K562 (cell line): ENCODE data around the gene TNFSF11. TPM values are rescaled to one million over a fixed set of nuclear protein-coding genes. Genes with fewer than 3 reads are reported as not detected.

Experiments
- ATAC-seq: fragments of 200-7000 bp; cut with Tn5 transposase; 3 replicates; pipeline ENCODE4 v1.9.1; 2020; ENCODE audit warnings: moderate library complexity
- BruUV-seq: library from RNA; stranded (reverse); fragments of 400-500 nt; replicated peaks from 2 replicates; lab custom pipeline; 2021; lab: Mats Ljungman, UMichigan
- CTCF ChIA-PET: fragments of 300-600 bp; formaldehyde crosslinking; extraction: SDS; loops from one replicate; lab custom pipeline; 2021; ENCODE audit warnings: low intra/inter-chr PET ratio; lab: Yijun Ruan, JAX
- POLR2A ChIA-PET: fragments of 300-600, 350-650 bp; sonication (Branson Sonifier 250); formaldehyde crosslinking; extraction: SDS; loops from one replicate; lab custom pipeline; 2021; ENCODE audit warnings: antibody characterized with exemption, inconsistent platforms; lab: Yijun Ruan, JAX
- DNase-seq, 4 experiments: peaks; one replicate each; pipeline versions ENCODE4 v3.0.0 to v3.0.0-alpha.2; 2011 to 2018; ENCODE audit warnings: low spot score in 3 of 4, mixed read lengths in 3 of 4; ENCODE audit errors: extremely low read depth in 1 of 4
- FAIRE-seq: peaks from 2 replicates; lab custom pipeline; 2011; peaks lifted over from hg19 to GRCh38; lab: Jason Lieb, UNC
- H2AFZ ChIP-seq: 2 replicates; pipeline ENCODE4 v1.6.0; 2011; ENCODE audit warnings: low read depth, low read length, control low read depth, inconsistent platforms
- H3K27ac ChIP-seq: fragments of 200-600 bp; 3 replicates; pipeline ENCODE4 v1.8.0; 2011; ENCODE audit warnings: low read depth, mild to moderate bottlenecking, control low read depth, inconsistent platforms, low read length, moderate library complexity, mixed read lengths; ENCODE audit errors: extremely low read depth
- H3K27me3 ChIP-seq, 2 experiments: fragments of 300-600 bp in 1 of 2; 2 replicates in 1 of 2; 3 replicates in 1 of 2; pipeline versions ENCODE4 v1.6.0 to v1.8.0; 2011; ENCODE audit warnings: inconsistent platforms in 2 of 2, low read length in 2 of 2, mild to moderate bottlenecking in 1 of 2, mixed read lengths in 1 of 2, moderate library complexity in 1 of 2; ENCODE audit not compliant: control insufficient read depth in 2 of 2, insufficient read depth in 2 of 2
- H3K36me3 ChIP-seq: fragments of 300-600 bp; 3 replicates; pipeline ENCODE4 v1.8.0; 2011; ENCODE audit warnings: mild to moderate bottlenecking, low read length, inconsistent platforms; ENCODE audit not compliant: control insufficient read depth, insufficient read depth
- H3K4me1 ChIP-seq, 2 experiments: fragments of 200-600 bp in 1 of 2; replicated peaks in 1 of 2; 2 replicates in 1 of 2; 3 replicates in 1 of 2; pipeline versions ENCODE4 v1.5.1 to v1.8.0; 2011; ENCODE audit warnings: inconsistent platforms in 2 of 2, low read length in 2 of 2, mild to moderate bottlenecking in 1 of 2, mixed read lengths in 1 of 2, moderate library complexity in 1 of 2; ENCODE audit not compliant: control insufficient read depth in 2 of 2, insufficient read depth in 2 of 2
- H3K4me2 ChIP-seq: 2 replicates; pipeline ENCODE4 v1.6.1; 2011; ENCODE audit warnings: low read length, control low read depth, inconsistent platforms, mixed read lengths; ENCODE audit not compliant: insufficient read depth
- H3K4me3 ChIP-seq: fragments of 200-600 bp; sonication (generic), shearing (Covaris generic); 2 replicates; pipeline ENCODE4 v1.5.1; 2016; ENCODE audit warnings: control low read depth, inconsistent platforms
- H3K79me2 ChIP-seq: fragments of 200-600 bp; 3 replicates; pipeline ENCODE4 v1.8.0; 2011; ENCODE audit warnings: low read length, inconsistent platforms; ENCODE audit not compliant: control insufficient read depth, insufficient read depth
- H3K9ac ChIP-seq, 2 experiments: 2 replicates each; pipeline versions ENCODE4 v1.6.0 to v1.6.1; 2011; ENCODE audit warnings: low read depth in 2 of 2, low read length in 2 of 2, control low read depth in 1 of 2, inconsistent platforms in 1 of 2, mild to moderate bottlenecking in 1 of 2, mixed read lengths in 1 of 2; ENCODE audit not compliant: insufficient read depth in 1 of 2
- H3K9me1 ChIP-seq: one replicate; pipeline ENCODE4 v1.6.0; 2011; ENCODE audit warnings: inconsistent platforms, mild to moderate bottlenecking, low read length, moderate library complexity; ENCODE audit not compliant: control insufficient read depth, insufficient read depth
- H3K9me3 ChIP-seq: replicated peaks from 2 replicates; pipeline ENCODE4 v1.5.1; 2011; ENCODE audit warnings: low read depth, low read length, inconsistent platforms; ENCODE audit not compliant: control insufficient read depth, insufficient read depth
- H4K20me1 ChIP-seq: replicated peaks from 2 replicates; pipeline ENCODE4 v1.6.1; 2011; ENCODE audit warnings: low read length, inconsistent platforms, mixed read lengths; ENCODE audit not compliant: control insufficient read depth, insufficient read depth
- ARID3A ChIP-seq: IDR thresholded peaks from 2 replicates; pipeline ENCODE4 v1.6.1; 2012; ENCODE audit warnings: low read depth, low read length, improper control_type of control experiment, borderline replicate concordance
- DPF2 ChIP-seq: fragments of 450-650 bp; IDR thresholded peaks from 2 replicates; pipeline ENCODE4 v1.6.1; 2016
- LEF1 ChIP-seq: fragments of 450-650 bp; IDR thresholded peaks from 2 replicates; pipeline ENCODE4 v1.6.1; 2016; ENCODE audit warnings: mild to moderate bottlenecking
- NFXL1 ChIP-seq: fragments of 450-650 bp; formaldehyde crosslinking; IDR thresholded peaks from 2 replicates; pipeline ENCODE4 v1.4.0; 2021; ENCODE audit warnings: mild to moderate bottlenecking
- POLR2B ChIP-seq: fragments of 450-650 bp; IDR thresholded peaks from 2 replicates; pipeline ENCODE4 v1.6.1; 2018; ENCODE audit warnings: low read depth; ENCODE audit not compliant: partially characterized antibody
- POLR2H ChIP-seq: IDR thresholded peaks from 2 replicates; pipeline ENCODE4 v1.6.1; 2016; ENCODE audit warnings: missing genetic modification characterization, low read depth, mild to moderate bottlenecking, control low read depth, missing compliant biosample characterization, moderate library complexity
- RBM34 ChIP-seq: fragments of 200-400 bp; formaldehyde crosslinking; IDR thresholded peaks from 2 replicates; pipeline ENCODE4 v1.6.1; 2018; ENCODE audit warnings: low read length, borderline replicate concordance; ENCODE audit not compliant: insufficient read depth
- RCOR1 ChIP-seq, 2 experiments: IDR thresholded peaks; 2 replicates each; pipeline ENCODE4 v1.6.1; 2012; ENCODE audit warnings: low read depth in 2 of 2, low read length in 2 of 2, borderline replicate concordance in 1 of 2, improper control_type of control experiment in 1 of 2
- ZNF778 ChIP-seq: fragments of 450-650 bp; formaldehyde crosslinking; IDR thresholded peaks from 2 replicates; pipeline ENCODE4 v1.4.0; 2020; ENCODE audit warnings: mild to moderate bottlenecking, moderate library complexity
- WGBS: fragments of 100-300 bp; shearing (Covaris generic); methylation state at CpG from one replicate; pipeline ENCODE4 v1.1.6; 2016; ENCODE audit warnings: low coverage, mixed read lengths; ENCODE audit not compliant: insufficient coverage; ENCODE audit errors: missing lambda C conversion rate; 5-methylcytosine and 5-hydroxymethylcytosine counted together
- in situ Hi-C: fragments of 300-500 bp; cut with MboI; formaldehyde crosslinking; loops from 4 replicates; pipeline ENCODE4 v1.15.0; 2018; ENCODE audit warnings: inconsistent platforms, mixed read lengths
- intact Hi-C: fragments of 100-400 bp; cut with micrococcal nuclease; formaldehyde crosslinking; loops from 2 replicates; pipeline ENCODE4 v1.14.2; 2022
- polyA plus RNA-seq, 8 experiments: library from polyadenylated mRNA; depleted of rRNA in 4 of 8; stranded (reverse) in 5 of 8; unstranded in 3 of 8; fragments of >200 nt; fragmentation: Nextera tagmentation in 2 of 8; fragmentation: Illumina TruSeq in 1 of 8; extraction: Ambion mirVana in 2 of 8; extraction: Trizol in 1 of 8; gene quantifications; 2 replicates each; pipeline versions ENCODE4 v1.2.1 to v1.2.3, GENCODE V29; 2011 to 2014; ENCODE audit warnings: inconsistent platforms in 1 of 8, missing spikeins in 1 of 8
- total RNA-seq, 7 experiments: library from RNA; depleted of rRNA in 6 of 7; stranded (reverse); fragments of >200 nt in 6 of 7; fragmentation: Illumina TruSeq in 2 of 7; extraction: Trizol in 2 of 7; gene quantifications; 2 replicates each; pipeline versions ENCODE4 v1.2.1 to v1.2.3, GENCODE V29; 2011 to 2021; ENCODE audit warnings: low replicate concordance in 1 of 7
- TF ChIP-seq, protein P1 (sequence below): fragments of 250-450 bp; sonication (Bioruptor Pico); IDR thresholded peaks from 2 replicates; pipeline ENCODE4 v1.8.0; 2022; ENCODE audit warnings: inconsistent platforms, mild to moderate bottlenecking, moderate library complexity, borderline replicate concordance
- TF ChIP-seq, protein P2 (sequence below): sonication (generic); formaldehyde crosslinking; IDR thresholded peaks from 2 replicates; pipeline ENCODE4 v1.8.0; 2022; ENCODE audit warnings: mild to moderate bottlenecking, missing genetic modification reagents

TNFSF11 gene
- total and polyA plus RNA-seq, 9 of the 15 experiments (the other 6 are each of a cell fraction or from before 2014, with no cell fraction given) = not detected

GRCh38 chr13:42538996-42539395, 35.0 kb upstream of the TNFSF11 start:
- Histone ChIP-seq H3K4me1 (no peaks in the 10 kb centered on the region), H3K4me2 (no peak overlapping the region), H3K27me3 (no peaks in the 10 kb centered on the region), H3K36me3 (no peaks in the 10 kb centered on the region), H3K27ac (no peak overlapping the region), H3K9ac (no peak overlapping the region), H3K79me2 (no peaks in the 10 kb centered on the region), H3K9me3 (no peaks in the 10 kb centered on the region), H3K4me3 (no peak overlapping the region), H2AFZ (no peak overlapping the region), H3K9me1 (no peaks in the 10 kb centered on the region), H4K20me1 (no peaks in the 10 kb centered on the region)
- BruUV-seq = no TSS peak
- FAIRE-seq = no peak
- WGBS = 0% methylated on average over 2 of the region's 2 CpGs
- DNase-seq = no peak
- no peak for ATAC-seq
- CTCF ChIA-PET = no interaction called here
- in situ Hi-C loops (no loop called here), intact Hi-C loops (no loop called here)
- TF ChIP-seq POLR2B (no peak), DPF2 (no peak), LEF1 (no peak), RCOR1 (IDR thresholded peaks at IDR 0.05; ENCODE audit: borderline replicate concordance in 1 of 2, low read depth in 2 of 2, low read length in 2 of 2) (no peak), NFXL1 (no peak), ZNF778 (CRISPR knock-in tag) (no peak), POLR2H (no peak), RBM34 (no peak), ARID3A (no peak)
- TF ChIP-seq, protein P1, sequence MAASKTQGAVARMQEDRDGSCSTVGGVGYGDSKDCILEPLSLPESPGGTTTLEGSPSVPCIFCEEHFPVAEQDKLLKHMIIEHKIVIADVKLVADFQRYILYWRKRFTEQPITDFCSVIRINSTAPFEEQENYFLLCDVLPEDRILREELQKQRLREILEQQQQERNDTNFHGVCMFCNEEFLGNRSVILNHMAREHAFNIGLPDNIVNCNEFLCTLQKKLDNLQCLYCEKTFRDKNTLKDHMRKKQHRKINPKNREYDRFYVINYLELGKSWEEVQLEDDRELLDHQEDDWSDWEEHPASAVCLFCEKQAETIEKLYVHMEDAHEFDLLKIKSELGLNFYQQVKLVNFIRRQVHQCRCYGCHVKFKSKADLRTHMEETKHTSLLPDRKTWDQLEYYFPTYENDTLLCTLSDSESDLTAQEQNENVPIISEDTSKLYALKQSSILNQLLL (CRISPR knock-in tag) = no peak
- TF ChIP-seq, protein P2, sequence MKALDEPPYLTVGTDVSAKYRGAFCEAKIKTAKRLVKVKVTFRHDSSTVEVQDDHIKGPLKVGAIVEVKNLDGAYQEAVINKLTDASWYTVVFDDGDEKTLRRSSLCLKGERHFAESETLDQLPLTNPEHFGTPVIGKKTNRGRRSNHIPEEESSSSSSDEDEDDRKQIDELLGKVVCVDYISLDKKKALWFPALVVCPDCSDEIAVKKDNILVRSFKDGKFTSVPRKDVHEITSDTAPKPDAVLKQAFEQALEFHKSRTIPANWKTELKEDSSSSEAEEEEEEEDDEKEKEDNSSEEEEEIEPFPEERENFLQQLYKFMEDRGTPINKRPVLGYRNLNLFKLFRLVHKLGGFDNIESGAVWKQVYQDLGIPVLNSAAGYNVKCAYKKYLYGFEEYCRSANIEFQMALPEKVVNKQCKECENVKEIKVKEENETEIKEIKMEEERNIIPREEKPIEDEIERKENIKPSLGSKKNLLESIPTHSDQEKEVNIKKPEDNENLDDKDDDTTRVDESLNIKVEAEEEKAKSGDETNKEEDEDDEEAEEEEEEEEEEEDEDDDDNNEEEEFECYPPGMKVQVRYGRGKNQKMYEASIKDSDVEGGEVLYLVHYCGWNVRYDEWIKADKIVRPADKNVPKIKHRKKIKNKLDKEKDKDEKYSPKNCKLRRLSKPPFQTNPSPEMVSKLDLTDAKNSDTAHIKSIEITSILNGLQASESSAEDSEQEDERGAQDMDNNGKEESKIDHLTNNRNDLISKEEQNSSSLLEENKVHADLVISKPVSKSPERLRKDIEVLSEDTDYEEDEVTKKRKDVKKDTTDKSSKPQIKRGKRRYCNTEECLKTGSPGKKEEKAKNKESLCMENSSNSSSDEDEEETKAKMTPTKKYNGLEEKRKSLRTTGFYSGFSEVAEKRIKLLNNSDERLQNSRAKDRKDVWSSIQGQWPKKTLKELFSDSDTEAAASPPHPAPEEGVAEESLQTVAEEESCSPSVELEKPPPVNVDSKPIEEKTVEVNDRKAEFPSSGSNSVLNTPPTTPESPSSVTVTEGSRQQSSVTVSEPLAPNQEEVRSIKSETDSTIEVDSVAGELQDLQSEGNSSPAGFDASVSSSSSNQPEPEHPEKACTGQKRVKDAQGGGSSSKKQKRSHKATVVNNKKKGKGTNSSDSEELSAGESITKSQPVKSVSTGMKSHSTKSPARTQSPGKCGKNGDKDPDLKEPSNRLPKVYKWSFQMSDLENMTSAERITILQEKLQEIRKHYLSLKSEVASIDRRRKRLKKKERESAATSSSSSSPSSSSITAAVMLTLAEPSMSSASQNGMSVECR (CRISPR knock-in tag) = no peak
- POLR2A ChIA-PET = no interaction called here
